Measurements from ENCODE around the gene UQCRHL.
"Not testable (repeated sequence)": the region's sequence is repeated elsewhere in the genome, so short reads cannot be mapped to it uniquely, and the experiment has no call there.

UQCRHL gene

GRCh38 chr1:15838721-15839120 is 31.3 kb upstream of the UQCRHL start:
- Histone ChIP-seq H3K27ac (ENCODE audit: low read length) (no peak overlapping the region), H3K9ac (ENCODE audit: low read depth, low read length) (no peak overlapping the region), H3K4me1 (ENCODE audit: insufficient read depth, low read length) (peaks cover 17% of the 10 kb centered on the region), H3K9me3 (ENCODE audit: insufficient read depth, low read length, severe bottlenecking) (no peaks in the 10 kb centered on the region), H3K36me3 (ENCODE audit: insufficient read depth, low read length) (no peaks in the 10 kb centered on the region; the same call in 1 of the 2 replicates), H3K27me3 (ENCODE audit: insufficient read depth, low read length, poor library complexity) (no peaks in the 10 kb centered on the region), H3K4me2 (ENCODE audit: insufficient read depth, low read length) (no peak overlapping the region), H2AFZ (ENCODE audit: low read depth, low read length) (no peak overlapping the region), H3K79me2 (ENCODE audit: insufficient read depth, low read length) (peaks cover 25% of the 10 kb centered on the region), H4K20me1 (ENCODE audit: insufficient read depth, low read length) (no peaks in the 10 kb centered on the region), H3K4me3 (ENCODE audit: low read depth in 1 of 2, low read length in 2 of 2) (no peak overlapping the region)
- DNase-seq (no peak), ATAC-seq (ENCODE audit: insufficient read depth, low read depth) (no peak)
- TF ChIP-seq EZH2 (IDR thresholded peaks at IDR 0.05; ENCODE audit: borderline replicate concordance, low read depth, low read length, severe bottlenecking) = no peak
- TF ChIP-seq CTCF (IDR thresholded peaks at IDR 0.05; ENCODE audit: borderline replicate concordance, extremely low read depth, low read length, poor library complexity, severe bottlenecking) = no peak

- no peak overlapping the region for H3K27ac ChIP-seq (ENCODE audit: low read length)
- no peak for DNase-seq
- peaks cover 18% of the 10 kb centered on the region for H3K4me1 ChIP-seq (ENCODE audit: insufficient read depth, low read length)
- no peak for TF ChIP-seq CTCF (IDR thresholded peaks at IDR 0.05; ENCODE audit: borderline replicate concordance, extremely low read depth, low read length, poor library complexity, severe bottlenecking)
- TF ChIP-seq EZH2 (IDR thresholded peaks at IDR 0.05; ENCODE audit: borderline replicate concordance, low read depth, low read length, severe bottlenecking) = no peak
- no peaks in the 10 kb centered on the region for H3K9me3 ChIP-seq (ENCODE audit: insufficient read depth, low read length, severe bottlenecking)
- H3K4me3 ChIP-seq (ENCODE audit: low read depth in 1 of 2, low read length in 2 of 2) = no peak overlapping the region
- no peaks in the 10 kb centered on the region for H4K20me1 ChIP-seq (ENCODE audit: insufficient read depth, low read length)
- no peaks in the 10 kb centered on the region for H3K27me3 ChIP-seq (ENCODE audit: insufficient read depth, low read length, poor library complexity)
- no peak overlapping the region for H3K9ac ChIP-seq (ENCODE audit: low read depth, low read length)
- peaks cover 30% of the 10 kb centered on the region for H3K79me2 ChIP-seq (ENCODE audit: insufficient read depth, low read length)
- no peak overlapping the region for H3K4me2 ChIP-seq (ENCODE audit: insufficient read depth, low read length)
- ATAC-seq (ENCODE audit: insufficient read depth, low read depth) = no peak
- no peak overlapping the region for H2AFZ ChIP-seq (ENCODE audit: low read depth, low read length)
- H3K36me3 ChIP-seq (ENCODE audit: insufficient read depth, low read length) = no peaks in the 10 kb centered on the region; the same call in 1 of the 2 replicates
These were observed 30.5 kb upstream of the UQCRHL start for GRCh38 chr1:15837931-15838330.

GRCh38 chr1:15836772-15837669 is 29.6 kb upstream of the UQCRHL start:
- no peak for DNase-seq
- H4K20me1 ChIP-seq (ENCODE audit: insufficient read depth, low read length) = no peaks in the 10 kb centered on the region

GRCh38 chr1:15836511-15836771 is 29.0 kb upstream of the UQCRHL start:
- peaks cover 29% of the 10 kb centered on the region for H3K4me1 ChIP-seq (ENCODE audit: insufficient read depth, low read length)
- peak overlapping the region; percentile 100 for H3K9ac ChIP-seq (ENCODE audit: low read depth, low read length)
- not testable (repeated sequence) for H4K20me1 ChIP-seq (ENCODE audit: insufficient read depth, low read length); DNase-seq; H3K27me3 ChIP-seq (ENCODE audit: insufficient read depth, low read length, poor library complexity); H3K36me3 ChIP-seq (ENCODE audit: insufficient read depth, low read length); H3K9me3 ChIP-seq (ENCODE audit: insufficient read depth, low read length, severe bottlenecking); ATAC-seq (ENCODE audit: insufficient read depth, low read depth)
- H3K27ac ChIP-seq (ENCODE audit: low read length) = peak overlapping the region; percentile 96
- peak overlapping the region; percentile 29 to 74; a peak in 3 of 4 replicates for H3K4me3 ChIP-seq (ENCODE audit: low read depth in 1 of 2, low read length in 2 of 2)
- peak overlapping the region; percentile 93; the same call in 1 of the 2 replicates for H2AFZ ChIP-seq (ENCODE audit: low read depth, low read length)
- peaks cover 40% of the 10 kb centered on the region for H3K79me2 ChIP-seq (ENCODE audit: insufficient read depth, low read length)
- peak overlapping the region; percentile 67 for H3K4me2 ChIP-seq (ENCODE audit: insufficient read depth, low read length)

More at GRCh38 chr1:15836772-15837669, 29.6 kb upstream of the UQCRHL start:
- Histone ChIP-seq H3K9me3 (ENCODE audit: insufficient read depth, low read length, severe bottlenecking) (no peaks in the 10 kb centered on the region), H3K4me1 (ENCODE audit: insufficient read depth, low read length) (peaks cover 28% of the 10 kb centered on the region), H3K27me3 (ENCODE audit: insufficient read depth, low read length, poor library complexity) (no peaks in the 10 kb centered on the region), H2AFZ (ENCODE audit: low read depth, low read length) (no peak overlapping the region), H3K4me2 (ENCODE audit: insufficient read depth, low read length) (peak overlapping the region; percentile 67), H3K79me2 (ENCODE audit: insufficient read depth, low read length) (peaks cover 39% of the 10 kb centered on the region), H3K4me3 (ENCODE audit: low read depth in 1 of 2, low read length in 2 of 2) (peak overlapping the region; percentile 29 to 74; a peak in 3 of 4 replicates), H3K9ac (ENCODE audit: low read depth, low read length) (peak overlapping the region; percentile 100), H3K36me3 (ENCODE audit: insufficient read depth, low read length) (no peaks in the 10 kb centered on the region; the same call in 1 of the 2 replicates), H3K27ac (ENCODE audit: low read length) (peak overlapping the region; percentile 96)
- no peak for ATAC-seq (ENCODE audit: insufficient read depth, low read depth)
- no peak for TF ChIP-seq CTCF (IDR thresholded peaks at IDR 0.05; ENCODE audit: borderline replicate concordance, extremely low read depth, low read length, poor library complexity, severe bottlenecking)
- no peak for TF ChIP-seq EZH2 (IDR thresholded peaks at IDR 0.05; ENCODE audit: borderline replicate concordance, low read depth, low read length, severe bottlenecking)

Data from DND-41 (cell line).